NCI-H345 treated with DMSO at 0.1 percent for 48 hours (cell line): Measurements from ENCODE around the gene CTRL.
"Not testable (repeated sequence)": the region's sequence is repeated elsewhere in the genome, so short reads cannot be mapped to it uniquely, and the experiment has no call there.

ENCODE experiments used
- DNase-seq: peaks from one replicate; lab custom pipeline; 2025; ENCODE audit not compliant: unreplicated experiment; lab: John Stamatoyannopoulos, UW

The CTRL gene

DNA sequence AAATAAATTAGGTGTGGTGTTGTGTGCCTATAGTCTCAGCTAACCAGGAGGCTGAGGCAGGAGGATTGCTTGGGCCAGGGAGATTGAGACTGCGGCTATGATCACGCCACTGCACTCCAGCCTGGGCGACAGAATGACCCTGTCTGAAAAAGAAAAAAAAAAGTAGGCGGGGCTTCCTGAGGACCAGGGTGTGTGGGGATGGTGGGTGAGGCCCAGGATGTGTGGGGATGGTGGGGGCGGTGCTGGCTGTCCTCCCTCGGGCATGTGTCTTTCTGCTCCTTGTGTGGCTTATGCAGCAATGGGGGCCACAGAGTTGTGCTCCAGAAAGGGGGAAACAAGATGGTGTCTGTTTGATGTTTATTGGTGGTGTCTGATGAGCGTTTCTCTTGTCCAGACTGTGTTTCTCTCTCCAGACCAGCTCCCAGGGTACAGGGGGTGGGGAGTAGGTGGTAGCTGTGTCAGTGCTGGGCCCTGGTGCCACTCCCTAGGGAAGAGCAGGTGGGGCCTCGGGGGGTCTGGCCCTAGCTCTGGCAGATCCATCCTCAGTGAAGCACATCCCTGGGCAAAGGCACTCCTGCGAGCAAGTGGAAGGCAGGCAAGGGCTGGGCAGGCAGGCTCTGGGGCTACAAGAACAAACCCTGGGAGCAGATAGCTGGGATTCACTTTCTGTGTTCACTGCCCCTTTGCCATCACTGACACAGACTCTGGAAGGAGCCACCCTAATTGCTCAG, 10.0 kb upstream of the CTRL start:
- DNase-seq = no peak

DNA sequence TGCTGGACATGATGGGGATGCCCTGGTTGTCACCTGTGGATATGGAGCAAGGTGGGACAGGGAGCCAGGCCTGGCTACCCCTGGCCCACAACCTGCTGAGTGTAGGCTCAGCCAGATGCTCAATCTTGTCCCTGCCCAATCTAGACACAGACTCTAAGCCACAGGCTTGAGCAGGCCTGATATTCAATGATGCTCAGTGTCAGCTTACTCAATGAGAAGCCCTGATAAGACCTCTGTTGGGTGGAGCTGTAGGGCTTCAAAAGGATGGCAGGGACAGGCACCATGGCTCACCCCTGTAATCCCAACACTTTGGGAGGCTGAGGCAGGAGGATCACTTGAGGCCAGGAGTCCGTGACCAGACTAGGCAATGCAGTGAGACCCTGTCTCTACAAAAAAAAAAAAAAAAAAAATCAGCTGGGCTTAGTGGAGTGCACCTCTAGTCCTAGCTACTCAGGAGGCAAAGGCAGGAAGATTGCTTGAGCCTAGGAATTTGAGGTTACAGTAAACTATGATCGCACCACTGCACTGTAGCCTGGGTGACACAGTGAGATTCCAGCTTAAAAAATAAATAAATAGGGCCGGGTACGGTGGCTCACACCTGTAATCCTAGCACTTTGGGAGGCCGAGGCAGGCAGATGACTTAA, 8.9 kb upstream of the CTRL start:
- no peak for DNase-seq

DNA sequence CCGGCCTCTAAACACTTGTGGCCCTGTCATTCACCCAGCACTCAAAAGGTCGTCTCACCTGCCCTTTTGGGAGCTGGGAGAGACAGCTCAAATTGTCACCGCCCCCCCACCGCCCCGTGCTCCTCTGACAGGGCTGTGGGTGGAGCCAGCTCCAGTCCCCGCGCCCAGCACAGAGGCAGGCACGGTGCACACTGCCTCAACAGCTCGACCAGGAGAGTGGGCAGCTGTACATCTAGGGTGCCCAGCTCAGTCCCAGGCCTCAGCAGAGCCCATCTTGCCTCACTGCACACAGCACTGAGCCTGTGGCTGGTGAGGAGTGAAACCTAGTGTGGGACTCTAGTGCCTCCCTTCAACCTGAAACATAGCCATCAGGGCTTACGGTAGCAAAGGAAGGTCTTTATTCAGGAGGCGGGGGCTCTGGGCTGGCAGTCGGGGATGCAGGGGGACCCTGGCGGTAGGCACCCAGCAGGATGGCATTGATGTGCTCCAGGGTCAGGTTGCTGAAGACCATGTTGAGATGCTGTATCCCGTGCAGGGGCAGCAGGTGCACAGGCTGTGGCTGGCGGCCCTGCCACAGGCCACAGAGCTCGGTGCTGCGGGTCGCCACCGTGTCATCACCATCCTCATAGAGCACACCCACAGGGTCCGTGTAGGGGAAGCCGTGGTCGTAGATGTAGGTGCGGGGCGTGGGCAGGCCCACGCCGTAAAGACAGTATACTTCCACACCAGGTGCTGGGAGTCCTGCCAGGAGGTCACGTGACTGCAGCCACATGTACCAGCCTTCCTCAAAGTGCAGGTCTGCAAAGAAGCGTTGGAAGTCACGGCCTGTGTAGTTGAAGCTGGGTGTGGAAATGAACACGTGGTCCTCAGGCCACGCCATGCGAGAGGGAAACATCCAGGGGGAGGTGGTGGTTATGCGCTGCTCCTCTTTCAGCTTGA, 8.1 kb upstream of the CTRL start:
- no peak for DNase-seq

DNA sequence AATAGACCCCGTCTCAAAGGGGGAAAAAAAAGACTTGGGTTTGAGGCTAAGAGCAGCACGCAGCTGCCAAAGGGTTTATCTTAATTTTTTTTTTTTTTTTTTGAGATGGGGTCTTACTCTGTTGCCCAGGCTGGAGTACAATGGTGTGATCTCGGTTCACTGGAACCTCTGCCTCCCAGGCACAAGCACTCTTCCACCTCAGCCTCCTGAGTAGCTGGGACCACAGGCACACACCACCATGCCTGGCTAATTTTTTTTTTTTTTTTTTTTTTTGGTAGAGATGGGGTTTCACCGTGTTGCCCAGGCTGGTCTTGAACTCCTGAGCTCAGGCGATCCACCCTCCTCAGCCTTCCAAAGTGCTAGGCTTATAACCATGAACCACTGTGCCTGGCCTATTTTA, 6.1 kb upstream of the CTRL start:
- DNase-seq = not testable (repeated sequence)

DNA sequence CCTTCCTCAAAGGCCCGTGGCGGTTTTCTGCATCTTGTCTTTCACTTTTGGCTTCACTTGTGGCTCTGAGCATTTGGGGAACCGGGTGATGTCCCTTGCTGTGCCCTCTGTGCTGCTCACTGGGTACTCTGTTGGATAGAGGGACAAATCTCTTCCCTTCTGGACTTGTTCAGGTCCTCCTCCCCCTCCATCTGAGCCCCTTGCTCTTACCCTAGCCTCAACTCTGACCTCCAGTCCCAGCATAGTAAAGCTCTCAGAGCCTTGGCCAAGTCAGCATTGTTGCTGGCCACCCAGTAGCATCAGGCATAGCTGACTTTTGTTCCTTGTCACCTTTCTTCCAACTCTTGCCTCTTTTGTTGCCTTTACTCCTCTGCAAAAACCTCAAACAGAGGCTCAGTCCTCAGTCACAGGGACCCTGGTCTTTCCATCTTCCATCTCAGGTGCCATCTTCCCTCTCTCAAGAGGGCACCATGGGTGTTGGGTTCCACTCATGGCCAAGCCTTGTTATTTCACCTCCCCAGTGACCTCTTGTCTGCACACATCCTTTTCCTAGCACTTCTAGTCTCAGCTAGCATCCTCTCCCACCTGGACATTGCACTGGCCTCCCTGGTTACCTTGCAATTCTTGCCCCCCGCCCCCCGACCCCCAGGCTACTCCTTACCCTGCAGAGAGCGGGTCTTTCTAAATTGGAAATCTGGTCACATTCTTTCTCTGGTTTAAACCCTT, 5.4 kb upstream of the CTRL start:
- no peak for DNase-seq

DNA sequence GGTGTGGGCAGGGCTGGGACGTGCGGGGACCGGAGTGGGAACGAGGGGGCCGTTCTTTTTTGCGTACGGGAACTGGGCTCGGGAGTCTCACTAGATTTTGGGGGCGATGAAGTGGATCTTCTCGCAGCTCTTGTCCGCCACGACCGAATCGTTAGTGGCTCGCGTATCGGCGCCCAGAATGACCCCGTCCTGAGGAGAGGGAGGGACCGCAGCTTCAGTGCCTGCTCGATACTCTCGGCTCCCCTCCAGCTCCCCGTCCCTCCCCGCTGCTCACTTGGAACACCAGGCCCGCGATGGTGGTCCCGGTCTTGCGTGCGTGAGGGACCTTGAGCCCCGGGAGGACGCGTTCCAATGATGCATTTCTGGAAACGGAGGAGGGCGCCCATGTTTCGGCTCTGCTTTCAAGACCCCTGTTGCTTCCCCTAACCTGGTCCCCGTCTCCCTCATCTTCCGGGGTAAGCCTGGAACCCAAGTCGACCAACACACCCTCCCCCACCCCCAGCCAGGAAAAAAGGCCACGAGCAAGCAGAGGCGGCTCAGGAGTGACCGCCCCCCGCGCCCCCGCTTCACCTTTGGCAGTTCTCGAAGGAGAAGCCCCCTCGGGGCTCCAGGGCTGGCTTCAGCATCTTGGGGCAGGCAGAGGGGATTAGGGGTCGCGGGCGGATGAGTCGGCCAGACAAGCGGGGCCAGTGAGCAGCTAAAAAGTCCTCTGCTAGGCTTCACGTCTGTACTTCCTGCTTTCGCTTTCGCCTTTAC, 4.6 kb upstream of the CTRL start, which contains the start of gene PSMB10:
Gene PSMB10 (minus strand): TSS at position 727 of the 756 bp plus-strand sequence. CDS start 101 bp downstream, at position 626.
- no peak for DNase-seq

DNA sequence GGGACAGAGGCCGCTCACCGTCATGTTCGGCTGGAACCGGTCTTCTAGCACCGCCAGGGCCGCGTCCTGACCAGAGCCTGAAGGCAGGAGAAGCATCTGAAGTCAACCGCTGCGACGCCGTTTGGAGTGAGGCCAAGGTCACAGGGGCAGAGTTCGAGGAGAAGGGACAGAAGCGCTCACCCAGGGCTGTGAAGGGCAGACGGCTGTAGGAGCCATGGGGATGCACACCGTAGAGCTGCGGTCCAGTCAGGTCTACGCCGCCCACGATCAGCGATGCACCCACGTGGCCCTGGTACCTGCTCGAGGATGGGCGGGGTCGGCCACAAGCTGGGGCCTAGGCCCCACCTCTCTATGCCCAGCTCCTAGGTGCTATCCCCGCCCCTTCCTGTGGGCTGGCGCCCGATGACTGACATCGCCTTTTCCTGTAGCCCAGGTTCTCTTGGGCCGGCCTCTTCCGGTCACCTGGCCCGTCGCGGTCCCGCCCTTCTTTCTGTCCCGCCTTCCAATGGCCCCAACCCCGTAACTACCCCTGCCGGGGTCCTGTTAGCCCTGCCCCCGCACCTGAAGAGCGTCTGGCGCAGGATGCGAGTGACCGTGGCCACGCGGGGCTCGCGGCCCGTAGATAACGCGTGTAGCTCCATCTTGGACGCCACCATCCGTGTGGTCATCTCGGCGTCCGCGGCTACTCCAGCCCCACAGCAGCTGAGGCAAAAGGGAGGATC, 3.9 kb upstream of the CTRL start:
- DNase-seq = peak; percentile 90

DNA sequence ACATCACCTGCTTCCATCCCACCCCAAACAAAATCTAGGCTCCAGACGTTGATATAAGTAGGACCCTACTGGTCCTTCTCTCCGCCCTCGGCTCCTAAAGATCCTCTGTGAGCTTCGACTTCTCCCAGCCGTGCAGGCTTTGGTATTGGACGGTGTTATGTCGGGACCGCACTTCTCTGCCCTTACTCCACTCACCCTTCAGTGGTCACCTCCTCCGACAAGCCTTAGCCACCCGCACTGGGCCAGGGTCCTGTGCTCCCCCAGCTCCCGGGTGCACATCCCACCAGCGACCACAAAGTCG, 3.4 kb upstream of the CTRL start:
- DNase-seq = no peak

DNA sequence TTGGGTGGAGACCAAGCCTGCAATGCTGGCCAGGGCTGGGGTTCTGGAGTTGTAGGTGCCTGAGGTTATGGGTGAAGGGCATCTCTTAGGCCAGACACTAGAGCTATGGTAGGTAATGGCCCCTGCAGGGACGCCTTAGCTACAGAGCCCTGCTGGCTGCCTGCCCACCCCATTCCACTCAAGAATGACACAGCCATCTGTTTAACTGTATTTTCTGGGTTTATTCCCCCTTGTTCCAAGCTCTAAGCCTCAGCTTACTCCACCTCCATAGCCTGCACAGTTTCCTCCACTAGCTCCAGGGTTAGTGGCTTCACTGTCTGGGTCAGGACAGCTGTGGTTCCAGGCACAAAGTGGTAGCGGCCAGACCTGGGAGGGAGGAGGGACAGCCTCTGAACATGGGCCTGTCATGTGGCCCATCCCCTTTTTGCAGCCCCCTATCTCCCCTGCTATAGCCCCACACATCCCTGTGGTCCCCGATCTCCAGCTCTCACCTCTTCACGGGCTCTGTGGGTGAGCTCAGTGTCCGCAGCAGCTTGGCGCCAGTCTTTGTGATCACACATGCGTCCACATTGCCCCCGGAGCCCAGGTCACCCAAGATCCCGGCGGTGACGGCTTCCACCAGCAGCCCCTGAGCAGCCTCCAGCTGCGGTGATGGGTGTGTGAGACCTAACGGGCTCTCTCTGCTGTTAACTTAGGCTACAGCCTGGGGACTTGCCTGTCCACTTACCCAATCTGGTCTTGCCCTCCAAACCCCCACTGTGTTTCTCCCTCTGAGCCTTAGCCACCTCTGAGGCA, 2.8 kb upstream of the CTRL start:
- DNase-seq = no peak

DNA sequence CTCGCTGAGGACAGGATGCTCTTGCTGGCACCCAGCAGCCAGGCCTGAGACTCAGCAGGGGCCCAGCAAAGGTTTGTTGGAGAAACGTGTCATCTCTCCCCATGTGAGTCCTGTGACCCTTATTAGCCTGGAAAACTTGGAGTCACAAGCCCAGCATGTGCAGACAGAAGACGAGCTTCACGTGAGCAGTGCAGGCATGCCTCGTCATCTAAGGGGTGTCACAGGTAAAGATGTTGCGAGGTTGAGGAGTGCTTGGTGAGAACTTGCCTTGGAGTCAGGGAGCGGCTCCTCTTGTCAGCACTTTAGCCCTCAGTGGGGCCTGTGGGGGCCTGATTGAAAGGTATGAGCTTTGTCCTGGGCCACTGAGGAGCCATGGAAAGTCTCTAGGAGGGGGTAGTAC, 2.1 kb upstream of the CTRL start:
- DNase-seq = no peak

DNA sequence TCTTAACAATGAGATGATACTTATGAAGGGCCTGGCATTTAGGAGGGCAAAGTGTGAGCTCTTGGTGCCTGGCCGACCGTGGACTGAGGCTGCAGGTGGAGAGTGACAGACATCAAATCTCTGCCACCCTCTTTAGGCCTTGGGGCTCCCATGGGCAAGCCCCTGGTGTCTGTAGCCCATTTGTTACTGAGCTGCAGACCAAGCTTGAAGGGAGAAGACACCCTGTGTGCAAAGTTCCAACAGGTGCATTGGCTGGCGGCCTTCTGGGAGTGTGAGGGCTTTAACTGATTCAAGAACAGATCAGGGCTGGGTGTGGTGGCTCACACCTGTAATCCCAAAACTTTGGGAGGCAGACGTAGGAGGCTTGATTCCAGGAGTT, 789 bp upstream of the CTRL start:
- DNase-seq = no peak

DNA sequence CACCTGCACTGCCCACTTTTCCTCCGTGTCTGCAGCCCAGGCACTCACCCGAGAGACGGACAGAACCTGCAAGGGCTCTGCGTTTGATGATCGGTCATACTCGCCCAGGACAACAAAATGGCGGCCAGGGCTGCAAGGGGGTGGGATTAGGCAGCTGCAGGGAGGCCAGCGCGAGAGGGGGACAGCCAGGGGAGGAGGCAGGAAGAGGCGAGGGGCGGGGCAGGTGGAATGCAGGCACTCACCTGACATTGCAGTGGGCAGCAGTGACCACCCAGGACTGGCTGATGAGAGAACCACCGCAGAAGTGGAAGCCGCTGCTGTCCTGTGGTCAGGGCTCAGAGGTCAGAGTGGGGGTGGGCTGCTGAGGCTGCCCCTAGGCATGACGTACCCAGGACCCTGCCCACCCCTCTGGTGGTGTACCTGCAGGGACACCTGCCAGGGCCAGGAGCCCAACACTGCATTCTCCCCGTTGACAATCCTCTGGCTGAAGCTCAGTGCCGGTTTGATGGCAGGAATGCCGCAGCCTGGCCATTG, 917 bp downstream of the CTRL start:
- no peak for DNase-seq

DNA sequence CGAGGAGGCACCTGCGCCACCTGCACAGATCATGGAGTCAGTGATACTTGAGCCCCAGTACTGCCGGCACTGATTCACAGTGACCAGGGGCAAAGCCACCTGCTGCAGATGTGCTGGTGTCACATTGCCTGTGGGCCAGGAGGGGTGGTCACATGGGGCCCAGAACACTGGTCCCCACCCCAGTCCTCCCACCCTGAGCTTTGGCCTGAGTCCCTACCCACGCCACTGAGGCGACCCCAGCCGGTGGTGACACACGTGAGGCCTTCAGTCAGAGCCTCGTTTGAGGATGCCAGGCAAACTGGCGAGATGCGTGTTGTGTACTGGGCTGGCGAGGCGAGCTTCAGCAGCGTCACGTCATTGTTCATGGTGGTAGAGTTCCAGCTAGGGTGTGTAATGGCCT, 1.5 kb downstream of the CTRL start:
- DNase-seq = no peak

DNA sequence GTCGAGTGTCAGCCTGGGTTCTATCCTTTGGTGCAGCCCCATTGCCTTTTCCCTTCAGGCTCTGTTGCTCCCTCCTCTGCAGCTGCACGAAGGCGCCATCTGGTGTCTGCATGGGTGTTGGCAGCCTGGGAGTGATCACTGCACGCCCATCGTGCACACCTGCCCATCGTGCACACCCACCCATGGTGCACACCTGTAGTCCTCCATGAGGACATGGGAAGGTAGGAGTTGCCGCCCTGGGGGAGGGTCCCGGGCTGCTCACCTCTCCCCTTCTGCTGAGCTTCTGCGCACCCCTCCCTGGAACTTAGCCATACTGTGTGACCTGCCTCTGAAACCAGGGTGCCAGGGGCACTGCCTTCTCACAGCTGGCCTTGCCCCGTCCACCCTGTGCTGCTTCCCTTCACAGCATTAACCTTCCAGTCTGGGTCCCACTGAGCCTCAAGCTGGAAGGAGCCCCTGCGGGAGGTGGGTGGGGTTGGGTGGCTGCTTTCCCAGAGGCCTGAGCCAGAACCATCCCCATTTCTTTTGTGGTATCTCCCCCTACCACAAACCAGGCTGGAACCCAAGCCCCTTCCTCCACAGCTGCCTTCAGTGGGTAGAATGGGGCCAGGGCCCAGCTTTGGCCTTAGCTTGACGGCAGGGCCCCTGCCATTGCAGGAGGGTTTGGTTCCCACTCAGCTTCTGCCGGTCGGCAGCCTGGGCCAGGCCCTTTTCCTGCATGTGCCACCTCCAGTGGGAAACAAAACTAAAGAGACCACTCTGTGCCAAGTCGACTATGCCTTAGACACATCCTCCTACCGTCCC, 2.9 kb downstream of the CTRL start:
- peak; percentile 59 for DNase-seq

DNA sequence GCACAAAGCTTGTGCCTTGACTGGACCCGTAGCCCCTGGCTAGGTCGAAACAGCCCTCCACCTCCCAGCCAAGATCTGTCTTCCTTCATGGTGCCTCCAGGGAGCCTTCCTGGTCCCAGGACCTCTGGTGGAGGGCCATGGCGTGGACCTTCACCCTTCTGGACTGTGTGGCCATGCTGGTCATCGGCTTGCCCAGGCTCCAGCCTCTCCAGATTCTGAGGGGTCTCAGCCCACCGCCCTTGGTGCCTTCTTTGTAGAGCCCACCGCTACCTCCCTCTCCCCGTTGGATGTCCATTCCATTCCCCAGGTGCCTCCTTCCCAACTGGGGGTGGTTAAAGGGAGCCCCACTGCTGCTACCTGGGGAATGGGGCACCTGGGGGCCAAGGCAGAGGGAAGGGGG, 3.5 kb downstream of the CTRL start:
- no peak for DNase-seq

DNA sequence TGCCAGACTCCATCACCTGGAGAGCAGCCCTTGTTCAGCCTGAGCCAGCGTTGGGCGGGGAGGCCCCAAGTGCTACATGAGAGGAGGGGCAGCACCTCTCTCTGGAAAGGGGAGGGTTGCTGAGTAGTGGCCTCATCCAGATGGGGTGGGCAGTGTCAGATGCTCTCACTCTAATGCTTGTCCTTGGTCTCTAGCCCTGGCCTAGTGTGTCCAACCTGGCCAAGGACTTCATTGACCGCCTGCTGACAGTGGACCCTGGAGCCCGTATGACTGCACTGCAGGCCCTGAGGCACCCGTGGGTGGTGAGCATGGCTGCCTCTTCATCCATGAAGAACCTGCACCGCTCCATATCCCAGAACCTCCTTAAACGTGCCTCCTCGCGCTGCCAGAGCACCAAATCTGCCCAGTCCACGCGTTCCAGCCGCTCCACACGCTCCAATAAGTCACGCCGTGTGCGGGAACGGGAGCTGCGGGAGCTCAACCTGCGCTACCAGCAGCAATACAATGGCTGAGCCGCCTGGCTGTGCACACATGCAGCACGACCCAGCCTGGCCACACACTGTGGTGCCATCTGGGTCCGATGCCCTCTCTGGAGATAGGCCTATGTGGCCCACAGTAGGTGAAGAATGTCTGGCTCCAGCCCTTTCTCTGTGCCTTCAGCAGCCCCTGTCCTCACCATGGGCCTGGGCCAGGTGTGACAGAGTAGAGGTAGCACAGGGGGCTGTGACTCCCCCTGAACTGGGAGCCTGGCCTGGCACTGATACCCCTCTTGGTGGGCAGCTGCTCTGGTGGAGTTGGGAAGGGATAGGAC, 4.3 kb downstream of the CTRL start:
- DNase-seq = no peak

DNA sequence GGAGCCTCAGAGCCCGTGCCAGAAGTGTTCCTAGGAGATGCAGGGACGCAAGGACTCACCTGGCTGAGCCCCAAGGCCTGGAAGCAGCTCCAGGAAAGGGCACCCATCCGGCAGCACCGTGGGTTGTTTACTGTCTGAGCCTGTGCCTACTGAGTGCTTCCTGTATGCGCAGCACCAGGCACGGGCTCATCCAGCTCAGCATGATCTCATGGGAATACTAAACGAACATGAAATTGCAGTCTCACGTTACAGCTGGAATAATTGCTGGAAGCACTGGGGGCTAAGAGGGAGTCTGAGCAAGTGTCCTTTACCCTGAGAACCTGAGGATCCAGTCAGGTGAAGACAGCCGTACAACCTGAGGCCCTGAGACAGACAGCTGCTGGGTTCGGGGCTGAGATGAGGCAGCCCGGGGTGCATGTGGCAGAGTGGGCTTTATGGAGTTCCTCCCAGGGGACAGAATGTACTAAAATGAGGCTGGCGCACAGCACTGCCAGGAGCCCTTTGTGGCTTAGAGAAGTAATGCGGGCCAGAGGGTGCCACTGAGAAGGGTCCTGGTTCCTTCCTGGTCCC, 5.4 kb downstream of the CTRL start:
- DNase-seq = peak; percentile 81
